HK-2 (cell line): Measurements from ENCODE around the gene JAKMIP1.
A peak's percentile ranks its signal among the peaks of the same experiment; 100 is the strongest.
"Not testable (repeated sequence)": the region's sequence is repeated elsewhere in the genome, so short reads cannot be mapped to it uniquely, and the experiment has no call there.

Experiments used
- DNase-seq: peaks from one replicate; pipeline ENCODE4 v3.0.0-alpha.2; 2018; ENCODE audit not compliant: unreplicated experiment

The JAKMIP1 gene

DNA sequence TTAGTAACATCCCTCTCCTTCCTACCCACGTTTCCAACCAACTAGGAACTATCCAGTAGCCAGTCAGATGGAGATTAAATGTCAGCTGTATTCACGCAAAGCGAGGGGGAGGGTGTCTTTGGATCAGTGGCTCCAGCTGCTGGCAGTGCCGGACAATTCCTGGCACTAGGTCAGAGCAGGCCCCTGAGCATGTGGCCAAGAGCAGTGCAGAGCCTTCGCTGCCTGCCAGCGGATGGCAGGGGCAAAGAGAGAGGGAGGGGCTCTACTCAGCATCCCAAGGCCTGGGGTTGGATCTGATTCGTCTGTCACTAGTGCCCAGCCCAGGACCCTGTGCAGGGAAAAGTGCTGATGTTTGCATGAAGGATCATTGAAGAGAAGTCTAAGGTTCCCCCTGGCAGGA lies 28.7 kb upstream of the JAKMIP1 start:
- DNase-seq = no peak

- no peak for DNase-seq
Measured at GRCh38 chr4:6228158-6229067, 28.1 kb upstream of the JAKMIP1 start.

DNA sequence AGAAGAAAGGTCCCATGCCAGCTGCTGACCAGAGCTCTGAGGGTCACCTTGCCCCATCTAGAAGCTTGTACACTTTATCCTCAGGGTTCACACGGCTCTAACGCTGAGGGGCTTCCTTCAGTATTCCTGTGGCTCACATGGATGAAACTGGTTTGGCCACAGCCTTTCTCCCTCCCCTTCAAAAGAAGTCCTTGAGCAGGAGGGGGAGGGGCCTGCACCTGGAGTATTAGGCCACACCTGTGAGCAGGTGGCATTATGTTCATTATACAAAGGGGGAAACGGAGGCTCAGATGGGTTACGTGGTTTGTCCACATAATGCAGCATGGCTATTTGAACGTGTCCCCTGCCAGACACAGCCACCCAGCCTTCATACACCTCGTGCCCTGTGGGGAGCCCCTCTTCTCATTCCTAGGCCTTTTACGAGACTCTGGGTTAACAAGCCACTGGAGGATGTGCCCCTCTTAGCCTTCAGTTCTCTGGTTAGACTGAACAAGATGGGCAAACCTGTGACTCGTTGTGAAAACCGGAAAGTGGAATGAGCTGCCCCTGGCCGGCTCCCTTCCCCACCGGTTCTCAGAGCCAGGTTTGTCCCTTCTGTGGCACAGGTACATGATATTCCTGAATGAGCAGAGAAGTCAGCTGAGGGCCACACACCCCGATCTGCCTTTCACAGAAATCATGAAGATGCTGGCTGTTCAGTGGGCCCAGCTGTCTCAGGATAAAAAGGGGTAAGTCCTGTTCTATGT lies 27.2 kb upstream of the JAKMIP1 start:
- no peak for DNase-seq

DNA sequence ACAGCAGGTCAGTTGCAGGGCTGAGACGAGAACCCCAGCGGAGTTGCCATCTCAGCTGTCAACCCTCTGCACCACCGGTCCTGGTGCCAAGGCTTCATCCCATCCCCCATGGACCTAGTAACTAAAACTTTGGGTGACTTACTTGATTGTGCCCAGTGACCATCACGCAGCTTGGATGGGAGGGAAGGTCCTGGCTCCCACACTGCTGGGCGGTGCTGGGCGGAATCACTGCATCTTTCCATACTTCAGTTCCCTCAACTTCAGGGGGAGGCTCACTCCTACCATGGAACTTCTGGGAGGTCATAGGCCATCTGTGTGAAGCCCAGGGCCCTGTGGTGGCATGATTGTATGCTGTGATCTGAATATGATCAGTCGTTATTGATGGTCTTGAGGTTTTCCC lies 26.2 kb upstream of the JAKMIP1 start:
- no peak for DNase-seq

DNA sequence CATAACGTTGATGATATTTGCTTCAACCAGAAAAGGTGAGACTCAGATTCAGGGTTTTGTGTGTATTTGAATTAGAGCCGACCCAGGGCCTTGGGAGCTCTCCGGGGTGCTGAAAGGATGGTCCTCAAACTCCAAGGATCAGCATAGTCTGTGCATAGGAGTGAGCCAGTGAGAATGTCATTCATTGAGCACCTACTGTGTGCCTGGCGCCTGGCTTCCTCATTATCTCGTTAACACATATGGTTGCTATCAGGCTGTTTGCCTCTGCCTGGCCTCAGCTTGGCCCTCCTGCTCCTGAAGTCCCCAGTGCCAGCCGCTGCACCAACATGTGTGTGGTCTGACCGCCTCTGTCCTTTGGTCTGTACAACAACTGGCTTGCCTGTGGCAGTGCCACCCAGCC lies 25.1 kb upstream of the JAKMIP1 start:
- DNase-seq = peak; percentile 30

GRCh38 chr4:6224735-6225134 lies 24.4 kb upstream of the JAKMIP1 start:
- no peak for DNase-seq

DNA sequence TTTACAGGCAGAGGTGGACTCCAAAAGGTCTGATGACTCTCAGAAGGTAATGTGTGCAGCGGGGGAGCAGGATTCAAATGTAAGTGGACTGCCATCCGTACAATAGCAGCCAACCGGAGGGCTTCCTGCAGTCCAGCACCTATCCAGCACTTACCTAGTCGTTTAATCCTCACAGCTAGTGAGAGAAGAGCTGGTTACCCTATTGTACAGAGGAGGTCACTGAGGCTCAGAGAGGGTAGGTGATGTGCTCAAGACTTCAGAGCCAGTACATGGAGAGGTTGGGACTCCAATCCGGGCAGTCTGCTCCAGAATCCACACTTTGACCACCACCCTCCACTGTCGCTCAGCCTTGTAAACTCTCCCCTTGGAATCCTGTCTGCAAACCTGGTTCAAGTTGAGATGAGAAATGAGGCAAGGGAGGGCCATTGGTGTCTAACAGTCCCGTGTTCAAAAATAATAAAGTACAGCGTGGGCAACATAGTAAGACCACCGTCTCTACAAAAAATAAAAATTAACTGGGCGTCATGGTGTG lies 22.5 kb upstream of the JAKMIP1 start:
- no peak for DNase-seq

GRCh38 chr4:6221851-6222760 lies 21.8 kb upstream of the JAKMIP1 start:
- no peak for DNase-seq

- DNase-seq = no peak
Measured at GRCh38 chr4:6221301-6221850, 21.0 kb upstream of the JAKMIP1 start.

- DNase-seq = no peak
Measured at GRCh38 chr4:6217716-6218381, 17.5 kb upstream of the JAKMIP1 start.

DNA sequence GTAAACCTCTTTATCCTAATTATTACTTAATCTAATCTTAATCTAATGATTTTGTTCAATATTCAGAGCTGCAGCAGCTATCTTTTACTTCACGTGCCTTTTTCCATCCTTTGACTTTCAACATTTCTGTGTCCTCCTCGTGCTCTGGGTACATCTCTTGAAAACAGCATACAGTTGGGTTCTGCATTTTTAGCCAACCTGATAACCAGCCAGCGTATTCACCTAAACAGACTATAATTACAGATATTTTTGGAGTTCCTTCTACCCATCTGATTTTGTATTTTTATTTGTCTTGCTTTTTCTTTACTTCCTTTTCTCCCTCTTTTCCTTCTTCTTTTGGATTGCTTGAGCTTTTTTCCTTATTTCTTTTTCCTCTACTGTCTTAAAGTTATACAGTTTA lies 16.2 kb upstream of the JAKMIP1 start:
- no peak for DNase-seq

GRCh38 chr4:6209921-6210320 lies 9.6 kb upstream of the JAKMIP1 start:
- no peak for DNase-seq

DNA sequence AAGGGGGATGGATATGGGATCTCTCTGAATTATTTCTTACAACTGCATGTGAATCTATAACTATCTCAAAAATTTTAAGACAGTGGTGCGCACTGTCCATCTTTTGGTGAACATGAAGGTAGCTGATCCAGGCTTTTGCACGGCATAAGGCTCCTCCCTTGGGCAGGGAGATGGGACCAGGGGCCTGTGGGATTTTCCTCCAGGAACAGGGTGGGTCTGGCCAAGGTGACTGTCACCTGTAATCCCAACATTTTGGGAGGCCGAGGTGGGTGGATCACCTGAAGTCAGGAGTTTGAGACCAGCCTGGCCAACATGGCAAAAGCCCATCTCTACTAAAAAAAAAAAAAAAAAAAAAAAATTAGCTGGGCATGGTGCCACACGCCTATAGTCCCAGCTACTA lies 8.9 kb upstream of the JAKMIP1 start:
- not testable (repeated sequence) for DNase-seq

DNA sequence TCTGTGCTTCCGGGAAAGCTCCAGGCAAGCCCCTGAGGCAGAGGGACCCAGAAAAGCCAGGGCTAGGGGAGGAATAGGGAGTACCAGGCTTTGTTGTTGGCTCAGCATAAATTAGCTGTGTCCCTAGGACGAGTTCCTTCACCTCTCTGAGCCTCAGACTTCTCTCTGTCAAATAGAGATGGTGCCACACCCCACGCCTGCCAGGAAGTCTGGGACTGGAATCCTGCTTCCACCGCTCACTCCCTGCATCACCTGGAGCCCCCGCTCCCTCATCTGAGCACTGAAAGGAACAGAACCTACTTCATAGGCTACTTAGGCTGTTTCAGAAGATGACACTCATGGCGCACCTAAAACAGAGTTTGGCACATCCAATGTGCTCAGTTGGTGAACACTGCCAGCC lies 8.1 kb upstream of the JAKMIP1 start:
- DNase-seq = no peak

GRCh38 chr4:6207602-6208001 lies 7.3 kb upstream of the JAKMIP1 start:
- DNase-seq = no peak

DNA sequence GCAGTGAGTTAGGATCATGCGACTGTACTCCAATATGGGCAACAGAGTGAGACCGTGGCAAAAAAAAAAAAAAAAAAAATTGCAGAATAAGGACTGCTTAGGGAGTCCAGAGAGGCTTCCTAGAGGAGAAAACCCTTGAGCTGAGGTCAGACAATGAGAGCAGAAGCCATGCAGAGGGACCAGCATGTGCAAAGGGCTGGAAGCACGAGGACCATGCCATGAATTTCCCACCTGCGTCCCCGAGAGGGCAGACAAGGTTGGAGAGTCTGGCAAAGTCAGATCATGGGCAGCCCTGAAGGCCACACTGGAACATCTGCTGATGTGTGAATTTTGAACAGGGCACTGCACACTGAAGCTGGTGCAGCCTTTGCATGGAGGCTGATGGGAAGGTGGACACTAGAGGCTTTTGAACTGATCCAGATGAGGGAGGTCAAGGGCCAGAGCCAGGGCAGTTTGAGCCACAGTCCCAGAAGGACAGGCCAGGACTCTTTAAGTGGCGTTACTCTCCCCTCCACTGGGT lies 6.5 kb upstream of the JAKMIP1 start:
- DNase-seq = no peak

- no peak for DNase-seq
Measured at GRCh38 chr4:6205973-6206372, 5.6 kb upstream of the JAKMIP1 start.

DNA sequence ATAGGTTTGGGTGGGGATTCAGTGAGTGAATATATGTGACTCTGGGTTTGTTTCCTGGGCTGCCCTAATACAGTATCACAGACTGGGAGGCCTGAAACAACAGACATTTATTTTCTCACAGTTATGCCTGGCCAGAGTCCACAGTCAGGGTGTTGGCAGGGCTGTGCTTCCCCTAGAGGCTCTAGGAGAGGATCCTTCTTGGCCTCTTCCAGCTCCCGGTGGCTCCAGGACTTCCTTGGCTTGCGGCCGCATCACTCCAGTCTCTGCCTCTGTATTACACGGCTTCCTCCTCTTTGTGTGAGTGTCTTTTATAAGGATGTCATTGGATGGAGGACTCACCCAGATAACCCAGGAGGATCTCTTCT lies 5.2 kb upstream of the JAKMIP1 start:
- DNase-seq = no peak

- no peak for DNase-seq
Measured at GRCh38 chr4:6204871-6205566, 4.7 kb upstream of the JAKMIP1 start.

GRCh38 chr4:6204098-6204497 lies 3.7 kb upstream of the JAKMIP1 start:
- no peak for DNase-seq
